GDM1 (cell line): ENCODE measurements around the gene RHBDF2.

ENCODE experiments used
- DNase-seq: peaks from one replicate; lab custom pipeline; 2025; lab: John Stamatoyannopoulos, UW

RHBDF2 gene

GRCh38 chr17:76500747-76501017, 541 bp downstream of the RHBDF2 start:
- DNase-seq: no peak

- no peak for DNase-seq
Measured at GRCh38 chr17:76500074-76500746, 1.0 kb downstream of the RHBDF2 start.

- DNase-seq: no peak
Measured at GRCh38 chr17:76499267-76499667, 2.0 kb downstream of the RHBDF2 start.

- DNase-seq: no peak
Measured at GRCh38 chr17:76498876-76499251, 2.4 kb downstream of the RHBDF2 start.

- DNase-seq: no peak
Measured at GRCh38 chr17:76497979-76498875, 3.0 kb downstream of the RHBDF2 start.

GRCh38 chr17:76497699-76497978, 3.6 kb downstream of the RHBDF2 start:
- no peak for DNase-seq

- DNase-seq: no peak
Measured at GRCh38 chr17:76496464-76496863, 4.8 kb downstream of the RHBDF2 start.

- DNase-seq: no peak
Measured at GRCh38 chr17:76495663-76496400, 5.4 kb downstream of the RHBDF2 start.

GRCh38 chr17:76493505-76494167, 7.6 kb downstream of the RHBDF2 start:
- no peak for DNase-seq

GRCh38 chr17:76492989-76493501, 8.2 kb downstream of the RHBDF2 start:
- peak; percentile 79 for DNase-seq

- DNase-seq: no peak
Measured at GRCh38 chr17:76492123-76492988, 8.9 kb downstream of the RHBDF2 start.

- DNase-seq: no peak
Measured at GRCh38 chr17:76491271-76492122, 9.7 kb downstream of the RHBDF2 start.

GRCh38 chr17:76490112-76490710, 11.0 kb downstream of the RHBDF2 start:
- DNase-seq: no peak

GRCh38 chr17:76487451-76488192, 13.6 kb downstream of the RHBDF2 start:
- DNase-seq: no peak

GRCh38 chr17:76485569-76485968, 15.7 kb downstream of the RHBDF2 start:
- no peak for DNase-seq

GRCh38 chr17:76484228-76484725, 16.9 kb downstream of the RHBDF2 start:
- no peak for DNase-seq

GRCh38 chr17:76481071-76481655, 20.1 kb downstream of the RHBDF2 start:
- no peak for DNase-seq

GRCh38 chr17:76480632-76481031, 20.6 kb downstream of the RHBDF2 start:
- peak; percentile 38 for DNase-seq
